Liver (tissue), 9 donors: ENCODE measurements around the gene MAGEB17. TPM values are rescaled to one million over a fixed set of nuclear protein-coding genes. Genes with fewer than 3 reads are reported as not detected.

Experiments
- DNase-seq: peaks from one replicate; pipeline ENCODE4 v3.0.0-alpha.2; 2017; ENCODE audit warnings: low spot score
- H3K27ac ChIP-seq, 2 donors: one replicate each; pipeline ENCODE4 v1.7.0; 2013; ENCODE audit warnings: inconsistent platforms in 2 of 2, low read length in 2 of 2, control low read depth in 1 of 2, low read depth in 1 of 2, mild to moderate bottlenecking in 1 of 2
- H3K27me3 ChIP-seq, 4 donors: one replicate each; pipeline versions ENCODE4 v1.6.1 to v1.7.0; 2013; ENCODE audit warnings: low read length in 3 of 4, inconsistent platforms in 1 of 4, mild to moderate bottlenecking in 1 of 4, moderate library complexity in 1 of 4; ENCODE audit not compliant: control insufficient read depth in 4 of 4, insufficient read depth in 4 of 4
- H3K36me3 ChIP-seq, 4 donors: one replicate each; pipeline versions ENCODE4 v1.6.1 to v1.7.0; 2013; ENCODE audit warnings: low read length in 3 of 4, mild to moderate bottlenecking in 3 of 4, low read depth in 1 of 4, moderate library complexity in 1 of 4; ENCODE audit not compliant: control insufficient read depth in 4 of 4, insufficient read depth in 3 of 4
- H3K4me1 ChIP-seq, 4 donors: one replicate each; pipeline versions ENCODE4 v1.6.1 to v1.7.0; 2013; ENCODE audit warnings: low read length in 3 of 4, mild to moderate bottlenecking in 3 of 4, moderate library complexity in 1 of 4; ENCODE audit not compliant: control insufficient read depth in 4 of 4, insufficient read depth in 4 of 4
- H3K4me3 ChIP-seq, 3 donors: one replicate each; pipeline versions ENCODE4 v1.6.1 to v1.7.0; 2013; ENCODE audit warnings: low read length in 3 of 3, control low read depth in 1 of 3, low read depth in 1 of 3, mild to moderate bottlenecking in 1 of 3
- H3K9ac ChIP-seq, 2 donors: one replicate each; pipeline ENCODE4 v1.7.0; 2013; ENCODE audit warnings: low read length in 2 of 2, mild to moderate bottlenecking in 2 of 2, moderate library complexity in 2 of 2, control low read depth in 1 of 2, low read depth in 1 of 2
- H3K9me3 ChIP-seq, 4 donors: one replicate each; pipeline versions ENCODE4 v1.6.1 to v1.7.0; 2013; ENCODE audit warnings: low read length in 3 of 4; ENCODE audit not compliant: control insufficient read depth in 4 of 4
- EGR1 ChIP-seq, 2 donors: IDR thresholded peaks; 2 replicates each; pipeline ENCODE4 v1.6.1; 2016 to 2018; ENCODE audit warnings: antibody characterized with exemption in 2 of 2, low read depth in 2 of 2
- FOXA1 ChIP-seq: IDR thresholded peaks from 2 replicates; pipeline ENCODE4 v1.6.1; 2016; ENCODE audit warnings: antibody characterized with exemption
- GABPA ChIP-seq, 2 donors: IDR thresholded peaks in 1 of 2; conservative IDR thresholded peaks in 1 of 2; 2 replicates each; pipeline ENCODE4 v1.6.1; 2016; ENCODE audit warnings: antibody characterized with exemption in 2 of 2, mild to moderate bottlenecking in 1 of 2, moderate library complexity in 1 of 2
- HNF4A ChIP-seq, 2 donors: conservative IDR thresholded peaks; 2 replicates each; pipeline ENCODE4 v1.6.1; 2016; ENCODE audit warnings: antibody characterized with exemption in 2 of 2, mild to moderate bottlenecking in 2 of 2
- HNF4G ChIP-seq: IDR thresholded peaks from 2 replicates; pipeline ENCODE4 v1.6.1; 2016; ENCODE audit warnings: antibody characterized with exemption
- JUND ChIP-seq, 2 donors: IDR thresholded peaks; 2 replicates each; pipeline ENCODE4 v1.6.1; 2016; ENCODE audit warnings: antibody characterized with exemption in 2 of 2
- NR2F2 ChIP-seq: IDR thresholded peaks from 2 replicates; pipeline ENCODE4 v1.6.1; 2016; ENCODE audit warnings: antibody characterized with exemption
- RAD21 ChIP-seq, 2 donors: IDR thresholded peaks; 2 replicates each; pipeline ENCODE4 v1.6.1; 2016; ENCODE audit warnings: antibody characterized with exemption in 2 of 2, mild to moderate bottlenecking in 2 of 2
- RXRA ChIP-seq, 2 donors: IDR thresholded peaks; 2 replicates each; pipeline ENCODE4 v1.6.1; 2017 to 2018; ENCODE audit warnings: antibody characterized with exemption in 2 of 2, mild to moderate bottlenecking in 1 of 2
- YY1 ChIP-seq: IDR thresholded peaks from 2 replicates; pipeline ENCODE4 v1.6.1; 2016; ENCODE audit warnings: antibody characterized with exemption, mild to moderate bottlenecking
- WGBS: extraction: QIAGEN DNeasy Blood & Tissue Kit; methylation state at CpG from one replicate; pipeline ENCODE4 v1.1.7; 2013; 5-methylcytosine and 5-hydroxymethylcytosine counted together
- polyA plus RNA-seq, 2 donors: library from polyadenylated mRNA; stranded (reverse) in 1 of 2; unstranded in 1 of 2; fragments of 200-250 nt in 1 of 2; fragments of >200 nt in 1 of 2; fragmentation: Nextera tagmentation in 1 of 2; extraction: Ambion mirVana in 1 of 2; gene quantifications; one replicate each; pipeline versions ENCODE4 v1.2.1 to v1.2.3, GENCODE V29; 2013 to 2015
- total RNA-seq, 2 donors: library from RNA; depleted of rRNA; stranded (reverse); fragments of >200 nt; gene quantifications; one replicate each; pipeline ENCODE4 v1.2.3, GENCODE V29; 2014
- TF ChIP-seq, protein P1 (sequence below): fragments of 150-350 bp; IDR thresholded peaks from 2 replicates; pipeline ENCODE4 v1.5.1; 2017; ENCODE audit warnings: improper control_type of control experiment, low read depth, low read length; ENCODE audit not compliant: missing input control
- TF ChIP-seq, protein P2 (sequence below): IDR thresholded peaks from 2 replicates; pipeline ENCODE4 v1.6.1; 2016; ENCODE audit warnings: antibody characterized with exemption
- TF ChIP-seq, protein P3 (sequence below): IDR thresholded peaks from 2 replicates; pipeline ENCODE4 v1.6.1; 2016; ENCODE audit warnings: antibody characterized with exemption, mild to moderate bottlenecking
- TF ChIP-seq, protein P4 (sequence below): IDR thresholded peaks from 2 replicates; pipeline ENCODE4 v1.6.1; 2016; ENCODE audit warnings: antibody characterized with exemption
- TF ChIP-seq, protein P5 (sequence below): IDR thresholded peaks from 2 replicates; pipeline ENCODE4 v1.6.1; 2016; ENCODE audit warnings: antibody characterized with exemption
- donor health status: healthy.
- donor health status: healthy.
- donor health status: healthy.
- donor health status: healthy.
- donor health status: healthy.

The MAGEB17 gene
- total and polyA plus RNA-seq, 4 donors, result not detected

- TF ChIP-seq, protein P1, sequence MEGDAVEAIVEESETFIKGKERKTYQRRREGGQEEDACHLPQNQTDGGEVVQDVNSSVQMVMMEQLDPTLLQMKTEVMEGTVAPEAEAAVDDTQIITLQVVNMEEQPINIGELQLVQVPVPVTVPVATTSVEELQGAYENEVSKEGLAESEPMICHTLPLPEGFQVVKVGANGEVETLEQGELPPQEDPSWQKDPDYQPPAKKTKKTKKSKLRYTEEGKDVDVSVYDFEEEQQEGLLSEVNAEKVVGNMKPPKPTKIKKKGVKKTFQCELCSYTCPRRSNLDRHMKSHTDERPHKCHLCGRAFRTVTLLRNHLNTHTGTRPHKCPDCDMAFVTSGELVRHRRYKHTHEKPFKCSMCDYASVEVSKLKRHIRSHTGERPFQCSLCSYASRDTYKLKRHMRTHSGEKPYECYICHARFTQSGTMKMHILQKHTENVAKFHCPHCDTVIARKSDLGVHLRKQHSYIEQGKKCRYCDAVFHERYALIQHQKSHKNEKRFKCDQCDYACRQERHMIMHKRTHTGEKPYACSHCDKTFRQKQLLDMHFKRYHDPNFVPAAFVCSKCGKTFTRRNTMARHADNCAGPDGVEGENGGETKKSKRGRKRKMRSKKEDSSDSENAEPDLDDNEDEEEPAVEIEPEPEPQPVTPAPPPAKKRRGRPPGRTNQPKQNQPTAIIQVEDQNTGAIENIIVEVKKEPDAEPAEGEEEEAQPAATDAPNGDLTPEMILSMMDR, result peak; percentile 36
- TF ChIP-seq YY1 (no peak), RXRA (IDR thresholded peaks at IDR 0.05) (no peak), FOXA1 (no peak), HNF4A (conservative IDR thresholded peaks at IDR 0.05) (no peak), JUND (IDR thresholded peaks at IDR 0.05) (no peak), HNF4G (no peak), EGR1 (IDR thresholded peaks at IDR 0.05; ENCODE audit: low read depth in 2 of 2) (no peak), GABPA (IDR thresholded peaks at IDR 0.05 in 1 of 2, conservative IDR thresholded peaks at IDR 0.05 in 1 of 2) (no peak), RAD21 (IDR thresholded peaks at IDR 0.05) (peak; percentile 80 to 83), NR2F2 (no peak)
- TF ChIP-seq, protein P2, sequence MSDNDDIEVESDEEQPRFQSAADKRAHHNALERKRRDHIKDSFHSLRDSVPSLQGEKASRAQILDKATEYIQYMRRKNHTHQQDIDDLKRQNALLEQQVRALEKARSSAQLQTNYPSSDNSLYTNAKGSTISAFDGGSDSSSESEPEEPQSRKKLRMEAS, result no peak
- TF ChIP-seq, protein P3, sequence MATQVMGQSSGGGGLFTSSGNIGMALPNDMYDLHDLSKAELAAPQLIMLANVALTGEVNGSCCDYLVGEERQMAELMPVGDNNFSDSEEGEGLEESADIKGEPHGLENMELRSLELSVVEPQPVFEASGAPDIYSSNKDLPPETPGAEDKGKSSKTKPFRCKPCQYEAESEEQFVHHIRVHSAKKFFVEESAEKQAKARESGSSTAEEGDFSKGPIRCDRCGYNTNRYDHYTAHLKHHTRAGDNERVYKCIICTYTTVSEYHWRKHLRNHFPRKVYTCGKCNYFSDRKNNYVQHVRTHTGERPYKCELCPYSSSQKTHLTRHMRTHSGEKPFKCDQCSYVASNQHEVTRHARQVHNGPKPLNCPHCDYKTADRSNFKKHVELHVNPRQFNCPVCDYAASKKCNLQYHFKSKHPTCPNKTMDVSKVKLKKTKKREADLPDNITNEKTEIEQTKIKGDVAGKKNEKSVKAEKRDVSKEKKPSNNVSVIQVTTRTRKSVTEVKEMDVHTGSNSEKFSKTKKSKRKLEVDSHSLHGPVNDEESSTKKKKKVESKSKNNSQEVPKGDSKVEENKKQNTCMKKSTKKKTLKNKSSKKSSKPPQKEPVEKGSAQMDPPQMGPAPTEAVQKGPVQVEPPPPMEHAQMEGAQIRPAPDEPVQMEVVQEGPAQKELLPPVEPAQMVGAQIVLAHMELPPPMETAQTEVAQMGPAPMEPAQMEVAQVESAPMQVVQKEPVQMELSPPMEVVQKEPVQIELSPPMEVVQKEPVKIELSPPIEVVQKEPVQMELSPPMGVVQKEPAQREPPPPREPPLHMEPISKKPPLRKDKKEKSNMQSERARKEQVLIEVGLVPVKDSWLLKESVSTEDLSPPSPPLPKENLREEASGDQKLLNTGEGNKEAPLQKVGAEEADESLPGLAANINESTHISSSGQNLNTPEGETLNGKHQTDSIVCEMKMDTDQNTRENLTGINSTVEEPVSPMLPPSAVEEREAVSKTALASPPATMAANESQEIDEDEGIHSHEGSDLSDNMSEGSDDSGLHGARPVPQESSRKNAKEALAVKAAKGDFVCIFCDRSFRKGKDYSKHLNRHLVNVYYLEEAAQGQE, result no peak
- TF ChIP-seq, protein P4, sequence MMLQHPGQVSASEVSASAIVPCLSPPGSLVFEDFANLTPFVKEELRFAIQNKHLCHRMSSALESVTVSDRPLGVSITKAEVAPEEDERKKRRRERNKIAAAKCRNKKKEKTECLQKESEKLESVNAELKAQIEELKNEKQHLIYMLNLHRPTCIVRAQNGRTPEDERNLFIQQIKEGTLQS, result no peak
- TF ChIP-seq, protein P5, sequence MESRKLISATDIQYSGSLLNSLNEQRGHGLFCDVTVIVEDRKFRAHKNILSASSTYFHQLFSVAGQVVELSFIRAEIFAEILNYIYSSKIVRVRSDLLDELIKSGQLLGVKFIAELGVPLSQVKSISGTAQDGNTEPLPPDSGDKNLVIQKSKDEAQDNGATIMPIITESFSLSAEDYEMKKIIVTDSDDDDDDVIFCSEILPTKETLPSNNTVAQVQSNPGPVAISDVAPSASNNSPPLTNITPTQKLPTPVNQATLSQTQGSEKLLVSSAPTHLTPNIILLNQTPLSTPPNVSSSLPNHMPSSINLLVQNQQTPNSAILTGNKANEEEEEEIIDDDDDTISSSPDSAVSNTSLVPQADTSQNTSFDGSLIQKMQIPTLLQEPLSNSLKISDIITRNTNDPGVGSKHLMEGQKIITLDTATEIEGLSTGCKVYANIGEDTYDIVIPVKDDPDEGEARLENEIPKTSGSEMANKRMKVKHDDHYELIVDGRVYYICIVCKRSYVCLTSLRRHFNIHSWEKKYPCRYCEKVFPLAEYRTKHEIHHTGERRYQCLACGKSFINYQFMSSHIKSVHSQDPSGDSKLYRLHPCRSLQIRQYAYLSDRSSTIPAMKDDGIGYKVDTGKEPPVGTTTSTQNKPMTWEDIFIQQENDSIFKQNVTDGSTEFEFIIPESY, result no peak
- Histone ChIP-seq H3K27ac (no peak overlapping the region), H3K4me1 (no peaks in the 10 kb centered on the region), H3K27me3 (no peaks in the 10 kb centered on the region), H3K36me3 (no peaks in the 10 kb centered on the region), H3K9ac (no peak overlapping the region), H3K4me3 (no peak overlapping the region), H3K9me3 (no peaks in the 10 kb centered on the region)
- no peak for DNase-seq
Measured at GRCh38 chrX:16212436-16212835, 45.2 kb downstream of the MAGEB17 start.

- no peaks in the 10 kb centered on the region for H3K9me3 ChIP-seq
- DNase-seq, result no peak
- TF ChIP-seq RAD21 (IDR thresholded peaks at IDR 0.05) (no peak), YY1 (no peak)
- H3K4me3 ChIP-seq, result no peak overlapping the region
- no peaks in the 10 kb centered on the region for H3K36me3 ChIP-seq
- H3K9ac ChIP-seq, result no peak overlapping the region
- WGBS, result 73% methylated on average over 2 of the region's 2 CpGs
- no peaks in the 10 kb centered on the region for H3K4me1 ChIP-seq
- H3K27me3 ChIP-seq, result no peaks in the 10 kb centered on the region
- H3K27ac ChIP-seq, result no peak overlapping the region
Measured at GRCh38 chrX:16213961-16214360, 46.7 kb downstream of the MAGEB17 start.
